SIG-M5 treated with dmso at 0.1 percent for 504 hours (cell line): ENCODE results near the gene KRTAP5-1.
"Not testable (repeated sequence)": the region's sequence is repeated elsewhere in the genome, so short reads cannot be mapped to it uniquely, and the experiment has no call there.

Experiments used
- DNase-seq: peaks from one replicate; lab custom pipeline; 2025; ENCODE audit not compliant: unreplicated experiment; lab: John Stamatoyannopoulos, UW

The KRTAP5-1 gene

GRCh38 chr11:1603629-1604028 lies 18.5 kb upstream of the KRTAP5-1 start:
- DNase-seq = no peak

GRCh38 chr11:1601663-1602062 lies 16.6 kb upstream of the KRTAP5-1 start:
- DNase-seq = not testable (repeated sequence)

GRCh38 chr11:1600626-1601025 lies 15.5 kb upstream of the KRTAP5-1 start:
- no peak for DNase-seq

- no peak for DNase-seq
Observed at GRCh38 chr11:1598816-1599215, 13.7 kb upstream of the KRTAP5-1 start.

GRCh38 chr11:1598406-1598805 lies 13.3 kb upstream of the KRTAP5-1 start:
- not testable (repeated sequence) for DNase-seq

- no peak for DNase-seq
Observed at GRCh38 chr11:1597994-1598380, 12.9 kb upstream of the KRTAP5-1 start, which contains the start of gene KRTAP5-2. Gene KRTAP5-2, minus strand, starts transcription at chr11:1598294. Its CDS starts 44 bp downstream, at chr11:1598250.

GRCh38 chr11:1597331-1597993 lies 12.4 kb upstream of the KRTAP5-1 start:
- DNase-seq = no peak

- DNase-seq = not testable (repeated sequence)
Observed at GRCh38 chr11:1596576-1597121, 11.6 kb upstream of the KRTAP5-1 start.

- not testable (repeated sequence) for DNase-seq
Observed at GRCh38 chr11:1595994-1596575, 11.0 kb upstream of the KRTAP5-1 start.

GRCh38 chr11:1592628-1593027 lies 7.5 kb upstream of the KRTAP5-1 start:
- DNase-seq = no peak

- no peak for DNase-seq
Observed at GRCh38 chr11:1589996-1590395, 4.9 kb upstream of the KRTAP5-1 start.

- peak; percentile 83 for DNase-seq
Observed at GRCh38 chr11:1589191-1589963, 4.3 kb upstream of the KRTAP5-1 start.

- DNase-seq = no peak
Observed at GRCh38 chr11:1586699-1587098, 1.6 kb upstream of the KRTAP5-1 start.

- not testable (repeated sequence) for DNase-seq
Observed at GRCh38 chr11:1582909-1583308, 2.2 kb downstream of the KRTAP5-1 start.

- no peak for DNase-seq
Observed at GRCh38 chr11:1581976-1582375, 3.1 kb downstream of the KRTAP5-1 start.

GRCh38 chr11:1576825-1577224 lies 8.3 kb downstream of the KRTAP5-1 start:
- no peak for DNase-seq

GRCh38 chr11:1575756-1576155 lies 9.3 kb downstream of the KRTAP5-1 start:
- DNase-seq = not testable (repeated sequence)

- no peak for DNase-seq
Observed at GRCh38 chr11:1574933-1575242, 10.2 kb downstream of the KRTAP5-1 start.

- peak; percentile 51 for DNase-seq
Observed at GRCh38 chr11:1574238-1574932, 10.7 kb downstream of the KRTAP5-1 start.

- DNase-seq = no peak
Observed at GRCh38 chr11:1573903-1574237, 11.2 kb downstream of the KRTAP5-1 start.
